ENCODE measurements around the gene CYTL1.
"Not testable (repeated sequence)": the region's sequence is repeated elsewhere in the genome, so short reads cannot be mapped to it uniquely, and the experiment has no call there.

Gene CYTL1

GRCh38 chr4:5019274-5019673, at the start of gene CYTL1:
CYTL1 (minus strand) TSS chr4:5019458; CDS start chr4:5019445, 13 bp downstream.
- no peak for DNase-seq (ENCODE audit: low read depth in 2 of 2)

DNA sequence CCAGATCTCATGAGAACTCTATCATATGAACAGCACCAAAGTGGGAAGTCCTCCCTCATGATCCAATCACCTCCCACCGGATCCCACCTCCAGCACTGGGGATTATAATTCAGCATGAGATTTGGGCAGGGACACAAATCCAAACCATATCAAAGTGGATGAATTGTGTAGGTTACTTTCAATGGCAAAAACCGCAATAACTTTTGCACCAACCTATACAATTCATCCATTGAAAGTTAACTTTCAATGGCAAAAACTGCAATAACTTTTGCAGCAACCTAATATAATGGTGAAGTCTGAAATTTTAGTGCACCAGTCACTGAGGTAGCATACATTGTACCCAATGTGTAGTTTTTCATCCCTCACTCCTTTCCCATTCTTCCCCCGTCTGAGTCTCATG, 48.6 kb upstream of the CYTL1 start:
- no peak for DNase-seq (ENCODE audit: low read depth in 2 of 2)

GRCh38 chr4:5066968-5067367, 47.7 kb upstream of the CYTL1 start:
- not testable (repeated sequence) for DNase-seq (ENCODE audit: low read depth in 2 of 2)

- no peak for DNase-seq (ENCODE audit: low read depth in 2 of 2)
Observed at GRCh38 chr4:5066101-5066500, 46.8 kb upstream of the CYTL1 start.

DNA sequence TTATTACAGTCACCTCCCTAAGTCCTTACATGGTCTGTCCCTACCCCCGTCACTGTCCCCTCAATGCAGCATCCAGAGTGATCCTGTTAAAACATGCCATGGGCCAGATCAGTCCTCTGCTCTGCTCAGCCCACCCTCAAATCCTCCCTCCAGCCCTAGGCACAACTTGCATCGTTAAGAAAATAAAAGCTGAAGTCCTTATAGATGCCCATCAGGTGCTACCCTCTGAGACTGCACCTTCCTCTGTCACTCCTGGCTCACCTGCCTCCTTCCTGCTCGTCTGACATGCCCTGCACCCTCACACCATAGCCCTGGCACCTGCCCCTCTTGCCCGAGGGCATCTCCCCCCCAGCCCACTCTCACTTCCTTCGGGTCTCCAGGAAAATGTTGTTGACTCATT, 36.2 kb upstream of the CYTL1 start:
- DNase-seq (ENCODE audit: low read depth in 2 of 2) = no peak

- DNase-seq (ENCODE audit: low read depth in 2 of 2) = no peak
Observed at GRCh38 chr4:5054532-5054931, 35.3 kb upstream of the CYTL1 start.

DNA sequence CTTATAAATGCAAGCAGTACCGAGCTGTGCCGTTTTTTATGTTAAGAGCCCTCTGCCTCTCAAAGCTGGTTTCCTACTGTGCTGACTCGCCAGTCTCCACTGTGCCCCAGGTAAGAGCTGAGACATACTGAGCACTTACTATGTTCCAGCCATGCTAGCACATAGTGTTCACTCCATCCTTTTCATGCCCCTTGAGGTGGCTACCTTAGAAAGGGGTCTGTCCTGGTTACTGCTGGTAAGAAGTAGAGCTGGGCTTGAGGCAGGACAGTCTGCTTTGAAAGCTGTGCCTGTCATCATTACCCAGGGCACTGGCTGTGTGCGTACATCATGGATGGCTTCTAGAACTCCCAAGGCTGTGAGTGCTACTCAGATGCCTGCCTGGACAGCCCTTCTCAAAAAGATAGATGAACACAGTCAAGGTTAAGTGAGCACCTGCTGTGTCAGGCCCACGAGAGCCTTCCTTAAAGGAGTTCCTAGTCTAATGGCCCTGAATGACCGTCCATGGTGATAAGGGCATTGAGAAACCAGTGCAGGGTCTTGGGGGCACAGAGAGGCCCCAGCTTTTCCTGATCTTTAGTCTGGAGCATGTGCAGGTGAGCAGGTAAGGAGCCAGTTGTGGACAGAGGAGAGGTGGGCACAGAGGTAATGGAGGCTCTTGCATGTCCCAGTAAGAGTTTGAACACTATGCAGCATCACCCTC, 33.6 kb upstream of the CYTL1 start:
- DNase-seq (ENCODE audit: low read depth in 2 of 2) = no peak

DNA sequence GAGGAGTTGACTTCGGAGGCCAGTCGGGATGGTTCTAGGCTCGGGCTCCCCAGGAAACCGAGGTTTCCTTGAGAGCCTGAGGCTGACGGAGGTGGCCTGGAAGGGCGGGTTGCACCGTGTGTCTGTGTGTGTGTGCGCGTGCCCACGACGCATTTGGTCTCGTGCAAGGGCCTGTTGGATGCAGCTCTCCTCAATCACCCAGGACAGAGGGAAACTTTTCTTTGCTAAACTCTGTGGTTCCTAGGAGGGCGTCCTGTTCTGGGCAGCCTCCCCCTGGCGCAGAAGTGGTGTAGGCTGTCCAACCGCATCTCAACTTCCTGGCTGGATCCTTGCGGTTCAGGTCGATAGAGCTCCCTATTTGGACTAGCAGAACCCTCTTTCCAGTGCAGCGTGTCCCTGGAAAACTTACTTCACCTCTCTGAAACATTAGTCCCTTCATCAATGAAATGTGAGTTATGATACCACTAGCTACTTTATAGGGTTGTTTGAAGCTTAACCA, 33.0 kb upstream of the CYTL1 start:
- no peak for DNase-seq (ENCODE audit: low read depth in 2 of 2)

DNA sequence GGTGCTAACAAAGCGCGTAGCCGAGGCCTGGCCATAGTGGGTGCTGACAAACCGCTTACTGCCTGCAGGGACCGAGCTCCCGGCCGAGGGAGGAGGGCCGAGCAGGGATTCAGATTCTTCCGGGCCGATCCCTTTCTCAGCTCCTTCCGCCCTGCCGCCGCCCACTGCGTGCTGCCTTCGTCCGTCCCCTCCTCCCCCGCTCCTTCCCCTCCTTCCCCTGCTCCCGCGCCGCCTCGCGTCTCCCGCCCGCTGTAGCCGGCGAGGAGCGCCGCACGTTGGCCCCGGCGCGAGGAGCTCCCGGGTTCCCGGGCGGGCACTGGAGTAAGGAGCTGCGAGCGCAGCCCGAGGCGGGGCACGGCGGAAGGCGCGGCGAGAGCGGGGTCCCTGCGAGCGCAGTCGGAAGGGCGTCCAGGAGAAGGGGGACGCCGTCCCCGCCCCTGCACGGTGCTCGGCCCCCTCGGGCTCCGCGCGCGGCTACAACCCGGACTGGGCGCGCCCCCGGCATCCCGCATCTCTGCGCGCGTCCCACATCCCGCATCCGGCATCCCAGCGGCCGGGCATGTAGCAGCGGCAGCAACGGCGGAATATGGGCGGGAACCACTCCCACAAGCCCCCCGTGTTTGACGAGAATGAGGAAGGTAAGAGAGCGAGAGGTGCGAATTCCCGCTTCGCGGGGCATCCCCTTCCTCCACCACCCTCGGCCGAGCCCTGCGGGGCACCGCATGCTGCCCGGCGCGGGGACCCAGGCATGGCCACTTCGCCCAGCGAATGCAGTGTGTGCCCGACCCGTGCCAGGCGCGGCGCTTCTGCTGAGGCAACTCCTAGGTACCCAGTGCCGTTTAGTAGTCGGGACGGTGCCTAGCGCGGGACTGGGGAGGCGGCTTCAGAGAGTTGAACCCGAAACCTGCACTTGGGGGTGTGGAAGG, 32.3 kb upstream of the CYTL1 start, which contains the start of gene STK32B:
Gene STK32B, plus strand, starts transcription at position 203 of the 926 bp plus-strand sequence.
- DNase-seq (ENCODE audit: low read depth in 2 of 2) = no peak

DNA sequence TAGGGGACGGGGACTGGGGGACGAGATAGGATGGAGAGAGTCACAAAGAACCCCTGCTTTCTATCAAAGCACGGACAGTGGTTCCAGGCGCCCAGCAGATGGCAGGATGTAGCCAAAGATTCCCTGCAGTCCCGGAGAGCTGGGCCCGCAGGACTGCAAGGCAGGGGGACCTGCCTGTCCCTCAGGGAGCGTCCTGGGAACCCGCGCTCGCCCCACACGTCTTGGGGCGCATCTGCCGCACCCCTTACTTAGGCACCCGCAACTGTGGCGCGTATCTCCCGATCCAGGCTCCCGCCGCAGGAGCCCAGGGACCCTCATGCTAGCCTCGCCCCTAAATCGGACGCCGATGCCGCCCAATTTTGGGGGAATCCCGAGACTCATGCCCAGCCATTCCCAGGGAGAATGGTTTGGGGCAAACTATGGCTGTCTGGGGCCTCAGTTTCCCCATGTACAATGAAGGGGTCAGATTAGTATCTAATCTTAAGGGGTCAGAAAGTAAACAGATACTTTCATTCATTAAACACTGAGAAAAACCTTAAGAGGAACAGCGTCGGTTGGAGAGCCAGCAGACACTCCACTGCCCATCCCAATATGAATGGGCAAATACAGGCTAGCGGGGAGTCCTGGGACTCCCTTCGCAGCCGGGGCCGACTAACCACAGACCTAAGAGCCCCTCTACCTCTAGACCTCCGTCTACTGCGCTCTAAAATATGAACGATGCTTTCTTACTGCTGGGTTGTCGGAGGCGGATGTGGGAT, 31.4 kb upstream of the CYTL1 start:
- DNase-seq (ENCODE audit: low read depth in 2 of 2) = no peak

DNA sequence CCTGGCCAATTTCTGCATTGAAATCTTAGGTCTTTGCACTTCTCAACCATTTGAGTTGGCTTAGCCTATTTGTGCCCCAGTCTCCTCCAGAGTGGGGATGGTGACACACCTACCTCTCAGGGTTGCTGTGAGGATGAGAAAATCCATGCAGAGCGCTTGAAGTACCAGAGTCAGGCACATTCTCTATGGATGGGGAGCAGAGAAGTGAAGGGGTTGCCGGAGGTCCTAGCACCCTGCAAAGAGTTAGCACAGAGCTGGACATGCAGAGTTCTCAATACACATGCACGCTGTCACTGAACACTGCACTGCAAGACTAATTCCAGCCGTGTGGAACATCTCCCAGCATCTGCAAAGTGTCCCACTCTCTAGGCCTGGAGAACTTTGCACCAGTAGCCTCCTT, 29.5 kb upstream of the CYTL1 start:
- DNase-seq (ENCODE audit: low read depth in 2 of 2) = no peak

DNA sequence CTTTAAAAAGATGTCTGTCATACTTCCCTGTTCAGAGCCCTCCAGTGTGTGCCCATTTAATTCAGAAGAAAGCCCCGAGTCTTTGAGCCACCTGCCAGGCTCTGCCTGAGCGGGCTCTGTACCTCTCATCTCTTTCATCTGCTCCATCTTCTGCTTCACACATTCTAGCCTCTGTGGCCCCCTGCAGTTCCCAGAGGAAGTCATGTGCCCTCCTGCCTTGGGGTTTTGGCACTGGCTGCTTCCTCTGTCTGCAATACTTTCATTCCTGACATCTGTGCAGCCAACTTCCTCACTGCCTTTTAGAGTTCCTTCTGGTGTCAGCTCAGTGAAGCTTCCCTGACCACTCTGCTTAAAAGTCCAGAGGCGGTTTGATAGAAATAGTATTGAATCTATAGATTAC, 25.8 kb upstream of the CYTL1 start:
- DNase-seq (ENCODE audit: low read depth in 2 of 2) = no peak

DNA sequence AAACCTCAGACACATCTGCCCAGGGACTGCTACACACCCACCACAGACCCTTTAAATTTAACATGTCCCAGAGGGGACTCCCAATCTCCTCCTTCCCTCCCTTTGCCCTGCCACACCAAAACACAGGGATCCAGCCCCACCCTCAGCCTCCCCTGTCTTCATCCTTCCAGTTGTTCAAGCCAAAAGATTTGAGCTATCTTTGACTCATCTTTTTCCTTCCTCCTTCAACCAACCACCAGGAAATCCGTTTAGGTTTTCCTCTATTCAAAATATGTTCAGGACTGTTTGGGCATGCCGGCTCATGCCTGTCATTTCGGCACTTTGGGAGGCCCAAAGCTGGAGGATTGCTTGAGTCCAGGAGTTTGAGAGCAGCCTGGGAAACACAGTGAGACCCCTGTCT, 25.1 kb upstream of the CYTL1 start:
- DNase-seq (ENCODE audit: low read depth in 2 of 2) = no peak

GRCh38 chr4:5043579-5043978, 24.3 kb upstream of the CYTL1 start:
- no peak for DNase-seq (ENCODE audit: low read depth in 2 of 2)

- DNase-seq (ENCODE audit: low read depth in 2 of 2) = no peak
Observed at GRCh38 chr4:5041699-5042098, 22.4 kb upstream of the CYTL1 start.

- DNase-seq (ENCODE audit: low read depth in 2 of 2) = no peak
Observed at GRCh38 chr4:5040856-5041620, 21.8 kb upstream of the CYTL1 start.

DNA sequence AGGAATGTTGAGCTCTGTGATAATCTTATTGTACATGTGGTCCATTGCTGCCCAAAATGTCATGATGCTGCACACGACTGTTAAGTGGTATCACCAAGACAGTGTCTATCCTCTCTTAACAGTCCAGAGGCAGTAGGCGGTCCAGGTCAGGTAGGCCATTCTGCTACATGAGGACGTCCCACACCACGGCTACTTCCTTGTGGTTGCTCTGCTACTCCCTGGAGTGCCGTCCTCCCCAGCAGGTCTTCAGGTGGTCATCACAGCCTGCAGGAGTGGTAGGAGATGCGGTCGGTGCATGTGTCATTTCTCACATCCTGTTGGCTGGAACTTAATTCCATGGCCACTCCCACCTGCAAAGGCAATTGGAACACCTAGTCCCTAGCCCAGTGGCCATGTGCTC, 20.5 kb upstream of the CYTL1 start:
- DNase-seq (ENCODE audit: low read depth in 2 of 2) = no peak

DNA sequence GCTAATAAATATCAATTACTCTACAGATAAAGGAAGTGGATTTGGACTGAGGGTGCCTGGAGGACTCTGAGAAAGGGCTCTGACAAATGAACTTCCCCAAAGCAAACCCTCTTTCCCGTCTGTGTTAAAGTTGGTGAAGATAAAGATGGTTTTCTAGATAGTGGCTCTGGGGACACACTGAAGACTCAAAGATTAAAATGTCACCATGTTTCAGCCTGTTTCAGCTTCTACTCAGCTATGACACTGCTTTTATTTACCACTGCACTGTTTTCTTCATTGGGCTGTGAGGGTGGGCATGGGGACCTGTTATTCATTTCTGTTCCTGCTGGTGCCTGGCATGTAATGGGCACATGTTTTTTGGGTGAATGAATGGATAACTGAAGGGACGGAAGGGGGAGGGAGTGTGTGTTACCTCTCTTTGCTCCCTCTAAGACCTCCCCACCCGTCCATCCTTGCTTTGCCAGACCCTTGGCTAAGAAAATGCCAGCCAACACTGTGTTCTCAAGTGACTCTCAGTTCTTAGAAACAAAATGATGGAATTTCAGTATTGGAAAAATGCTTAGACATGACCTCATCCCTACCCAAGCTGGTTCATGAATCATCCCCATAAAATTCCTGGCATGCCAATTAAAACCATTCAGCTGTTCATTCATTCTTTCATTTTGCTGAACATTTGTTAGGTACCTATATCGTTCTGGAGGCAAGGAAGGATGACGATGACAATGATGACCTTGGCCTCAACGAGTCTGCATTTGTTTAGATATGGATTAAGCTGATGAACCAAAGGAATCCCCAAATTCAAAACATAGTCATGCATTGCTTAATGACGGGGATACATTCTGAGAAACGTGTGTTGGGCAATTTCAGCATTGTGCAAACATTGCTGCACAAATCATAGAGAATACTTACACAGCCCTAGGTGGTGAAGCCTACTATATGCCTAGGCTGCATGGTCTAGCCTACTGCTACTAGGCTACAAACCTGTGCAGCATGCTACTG, 18.6 kb upstream of the CYTL1 start:
- DNase-seq (ENCODE audit: low read depth in 2 of 2) = no peak

DNA sequence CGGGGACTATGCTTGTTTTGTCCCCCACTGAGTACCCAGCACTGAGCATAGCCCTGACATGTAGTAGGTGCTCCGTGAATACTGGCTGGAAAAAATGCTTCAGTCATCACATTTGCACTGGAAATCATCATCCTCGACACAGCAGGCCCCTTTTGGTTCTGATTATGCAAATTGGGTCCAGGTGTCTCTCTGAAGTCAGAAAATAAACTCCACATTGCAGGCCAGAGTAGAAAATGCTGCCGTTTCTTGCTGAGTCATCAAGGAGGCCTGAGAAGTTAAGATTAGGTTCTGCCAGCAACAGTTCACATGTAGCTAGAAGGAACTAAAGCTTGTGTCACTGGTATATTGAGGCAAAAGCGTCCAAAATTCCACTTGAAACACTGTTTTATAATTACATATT, 17.0 kb upstream of the CYTL1 start:
- no peak for DNase-seq (ENCODE audit: low read depth in 2 of 2)

GRCh38 chr4:5034206-5034605, 14.9 kb upstream of the CYTL1 start:
- no peak for DNase-seq (ENCODE audit: low read depth in 2 of 2)

Data from stimulated activated CD4-positive, alpha-beta T cell treated with anti-CD3 and anti-CD28 coated beads, Interleukin-1b, Interleukin-23, amount 100 ng/mL, for 4 hours (primary cell).